Measurements from ENCODE around the gene JMJD7. TPM values are rescaled to one million over a fixed set of nuclear protein-coding genes. Genes with fewer than 3 reads are reported as not detected.

JMJD7 gene
- total RNA-seq, 2 experiments from 2014 or later, result 12.0 to 21.9 TPM

GRCh38 chr15:41804916-41805666 is 22.8 kb upstream of the JMJD7 start:
- CTCF ChIA-PET, result interaction anchor here (1.2 to 9.9 kb wide), 2 partner anchors 31 to 100 kb away, joined by 3 to 247 read pairs; partner anchors contain the start of gene MAPKBP1
- DNase-seq (no peak), ATAC-seq (no peak)
- H3K27me3 Mint-ChIP-seq, result no peaks in the 10 kb centered on the region
- peaks cover 9% of the 10 kb centered on the region for H3K4me1 Mint-ChIP-seq
- H3K36me3 Mint-ChIP-seq, result peaks cover 9% of the 10 kb centered on the region
- H3K9me3 Mint-ChIP-seq (ENCODE audit: low read depth), result no peaks in the 10 kb centered on the region
- no peak overlapping the region for H3K27ac Mint-ChIP-seq
- no peak overlapping the region for H3K4me3 Mint-ChIP-seq

- peaks cover 13% of the 10 kb centered on the region for H3K4me1 Mint-ChIP-seq
- no peak for ATAC-seq
- H3K27ac Mint-ChIP-seq, result no peak overlapping the region
- DNase-seq, result no peak
- H3K9me3 Mint-ChIP-seq (ENCODE audit: low read depth), result no peaks in the 10 kb centered on the region
- no peak overlapping the region for H3K4me3 Mint-ChIP-seq
- no peaks in the 10 kb centered on the region for H3K27me3 Mint-ChIP-seq
- CTCF ChIA-PET, result interaction anchor here (1.2 to 9.9 kb wide), 3 partner anchors 31 to 249 kb away, joined by 3 to 247 read pairs (median 3); partner anchors contain the start of gene MAPKBP1
- peaks cover 9% of the 10 kb centered on the region for H3K36me3 Mint-ChIP-seq
Observed at GRCh38 chr15:41805711-41806110, 22.2 kb upstream of the JMJD7 start.

- H3K4me1 Mint-ChIP-seq, result peaks cover 21% of the 10 kb centered on the region
- DNase-seq (no peak), ATAC-seq (no peak)
- H3K36me3 Mint-ChIP-seq, result peaks cover 5% of the 10 kb centered on the region
- no peak overlapping the region for H3K4me3 Mint-ChIP-seq
- no peaks in the 10 kb centered on the region for H3K9me3 Mint-ChIP-seq (ENCODE audit: low read depth)
- no peaks in the 10 kb centered on the region for H3K27me3 Mint-ChIP-seq
- CTCF ChIA-PET, result interaction anchor here (0.8 to 9.9 kb wide), 3 partner anchors 32 to 249 kb away, joined by 3 to 247 read pairs (median 3); partner anchors contain the start of gene MAPKBP1
- no peak overlapping the region for H3K27ac Mint-ChIP-seq
Observed at GRCh38 chr15:41806291-41807181, 21.4 kb upstream of the JMJD7 start.

GRCh38 chr15:41809121-41809520 is 18.8 kb upstream of the JMJD7 start:
- Mint-ChIP-seq H3K4me1 (peaks cover 28% of the 10 kb centered on the region), H3K4me3 (no peak overlapping the region), H3K27me3 (no peaks in the 10 kb centered on the region), H3K9me3 (ENCODE audit: low read depth) (no peaks in the 10 kb centered on the region), H3K27ac (no peak overlapping the region), H3K36me3 (peaks cover 2% of the 10 kb centered on the region)
- DNase-seq, result no peak
- no peak for ATAC-seq
- CTCF ChIA-PET, result interaction anchor here (2.8 to 9.9 kb wide), 2 partner anchors 16 to 35 kb away, joined by 8 to 247 read pairs; partner anchors contain the start of gene MAPKBP1

GRCh38 chr15:41809526-41810220 is 18.2 kb upstream of the JMJD7 start:
- Mint-ChIP-seq H3K27me3 (no peaks in the 10 kb centered on the region), H3K4me1 (peaks cover 28% of the 10 kb centered on the region), H3K27ac (no peak overlapping the region), H3K9me3 (ENCODE audit: low read depth) (no peaks in the 10 kb centered on the region), H3K4me3 (no peak overlapping the region), H3K36me3 (peaks cover 2% of the 10 kb centered on the region)
- CTCF ChIA-PET, result interaction anchor here (0.8 to 9.9 kb wide), 13 partner anchors 9 to 252 kb away, joined by 3 to 247 read pairs (median 17); partner anchors contain the start of gene MAPKBP1
- DNase-seq, result no peak
- no peak for ATAC-seq

- no peaks in the 10 kb centered on the region for H3K9me3 Mint-ChIP-seq (ENCODE audit: low read depth)
- peaks cover 2% of the 10 kb centered on the region for H3K36me3 Mint-ChIP-seq
- no peaks in the 10 kb centered on the region for H3K27me3 Mint-ChIP-seq
- peak; percentile 11 for ATAC-seq
- no peak for DNase-seq
- peaks cover 25% of the 10 kb centered on the region for H3K4me1 Mint-ChIP-seq
- CTCF ChIA-PET, result interaction anchor here (0.6 to 9.9 kb wide), 32 partner anchors 9 to 744 kb away, joined by 3 to 247 read pairs (median 6); partner anchors contain the start of genes EHD4, JMJD7, MAPKBP1 and PLA2G4B
- peak overlapping the region; percentile 22 for H3K27ac Mint-ChIP-seq
- no peak overlapping the region for H3K4me3 Mint-ChIP-seq
Observed at GRCh38 chr15:41810651-41811431, 17.1 kb upstream of the JMJD7 start.

- Mint-ChIP-seq H3K36me3 (peaks cover 2% of the 10 kb centered on the region), H3K27me3 (no peaks in the 10 kb centered on the region), H3K4me1 (peaks cover 25% of the 10 kb centered on the region), H3K9me3 (ENCODE audit: low read depth) (no peaks in the 10 kb centered on the region), H3K27ac (peak overlapping the region; percentile 56), H3K4me3 (no peak overlapping the region)
- peak; percentile 91 for ATAC-seq
- CTCF ChIA-PET, result interaction anchor here (0.6 to 9.9 kb wide), 38 partner anchors 9 to 745 kb away, joined by 3 to 247 read pairs (median 5); partner anchors contain the start of genes EHD4, JMJD7, MAPKBP1 and PLA2G4B
- peak; percentile 83 for DNase-seq
Observed at GRCh38 chr15:41811432-41812195, 16.3 kb upstream of the JMJD7 start.

- Mint-ChIP-seq H3K9me3 (ENCODE audit: low read depth) (no peaks in the 10 kb centered on the region), H3K4me3 (no peak overlapping the region), H3K4me1 (peaks cover 25% of the 10 kb centered on the region), H3K27me3 (no peaks in the 10 kb centered on the region), H3K27ac (no peak overlapping the region), H3K36me3 (peaks cover 2% of the 10 kb centered on the region)
- ATAC-seq (no peak), DNase-seq (no peak)
- CTCF ChIA-PET, result interaction anchor here (1.1 to 9.9 kb wide), 12 partner anchors 8 to 347 kb away, joined by 3 to 247 read pairs (median 16); partner anchors contain the start of genes JMJD7 and MAPKBP1
Observed at GRCh38 chr15:41812820-41813375, 15.0 kb upstream of the JMJD7 start.

GRCh38 chr15:41813426-41813825 is 14.5 kb upstream of the JMJD7 start:
- DNase-seq, result no peak
- H3K27me3 Mint-ChIP-seq, result no peaks in the 10 kb centered on the region
- peaks cover 2% of the 10 kb centered on the region for H3K36me3 Mint-ChIP-seq
- CTCF ChIA-PET, result interaction anchor here (1.1 to 9.9 kb wide), 6 partner anchors 14 to 123 kb away, joined by 3 to 247 read pairs (median 19); partner anchors contain the start of genes JMJD7 and MAPKBP1
- no peaks in the 10 kb centered on the region for H3K9me3 Mint-ChIP-seq (ENCODE audit: low read depth)
- H3K27ac Mint-ChIP-seq, result no peak overlapping the region
- peaks cover 25% of the 10 kb centered on the region for H3K4me1 Mint-ChIP-seq
- H3K4me3 Mint-ChIP-seq, result no peak overlapping the region
- no peak for ATAC-seq

- no peak for DNase-seq
- Mint-ChIP-seq H3K36me3 (peaks cover 4% of the 10 kb centered on the region), H3K27me3 (no peaks in the 10 kb centered on the region), H3K4me1 (peaks cover 22% of the 10 kb centered on the region), H3K4me3 (no peak overlapping the region), H3K27ac (no peak overlapping the region), H3K9me3 (ENCODE audit: low read depth) (no peaks in the 10 kb centered on the region)
- no peak for ATAC-seq
- CTCF ChIA-PET, result interaction anchor here (0.6 to 9.9 kb wide), 3 partner anchors 20 to 52 kb away, joined by 4 to 247 read pairs (median 47); partner anchors contain the start of gene MAPKBP1
Observed at GRCh38 chr15:41814534-41814933, 13.4 kb upstream of the JMJD7 start.

GRCh38 chr15:41816788-41817187 is 11.1 kb upstream of the JMJD7 start:
- Mint-ChIP-seq H3K27me3 (no peaks in the 10 kb centered on the region), H3K4me3 (no peak overlapping the region), H3K36me3 (peaks cover 6% of the 10 kb centered on the region), H3K4me1 (peaks cover 5% of the 10 kb centered on the region), H3K9me3 (ENCODE audit: low read depth) (no peaks in the 10 kb centered on the region), H3K27ac (no peak overlapping the region)
- CTCF ChIA-PET, result interaction anchor here (1.5 kb wide), 1 partner anchor 43 kb away, joined by 6 read pairs; the partner anchor contains the start of gene MAPKBP1
- no peak for DNase-seq
- no peak for ATAC-seq

Measured in activated CD8-positive, alpha-beta memory T cell treated with anti-CD3 and anti-CD28 coated beads, Interleukin-2, amount 10 ng/mL, durations not matched to agents 7 days and 5 days (primary cell).